IgD-negative memory B cell (primary cell): Measurements from ENCODE around the gene ATP11A. TPM values are rescaled to one million over a fixed set of nuclear protein-coding genes. Genes with fewer than 3 reads are reported as not detected.
"Not testable (repeated sequence)": the region's sequence is repeated elsewhere in the genome, so short reads cannot be mapped to it uniquely, and the experiment has no call there.

Source experiments
- H3K27ac Mint-ChIP-seq, 3 donors: one replicate each; pipeline ENCODE4 v1.8.0; 2020 to 2022; ENCODE audit warnings: mild to moderate bottlenecking in 3 of 3, mixed read lengths in 3 of 3, moderate library complexity in 1 of 3
- H3K27me3 Mint-ChIP-seq: one replicate; pipeline ENCODE4 v1.8.0; 2021; ENCODE audit warnings: mixed read lengths
- H3K36me3 Mint-ChIP-seq: one replicate; pipeline ENCODE4 v1.8.0; 2020; ENCODE audit warnings: mild to moderate bottlenecking, mixed read lengths
- H3K4me1 Mint-ChIP-seq, 3 donors: one replicate each; pipeline ENCODE4 v1.8.0; 2020 to 2022; ENCODE audit warnings: mixed read lengths in 3 of 3, mild to moderate bottlenecking in 1 of 3
- H3K4me3 Mint-ChIP-seq, 4 donors: one replicate each; pipeline ENCODE4 v1.8.0; 2020 to 2022; ENCODE audit warnings: mild to moderate bottlenecking in 4 of 4, mixed read lengths in 4 of 4, moderate library complexity in 3 of 4
- H3K9me3 Mint-ChIP-seq, 3 donors: one replicate each; pipeline ENCODE4 v1.8.0; 2020 to 2021; ENCODE audit warnings: mixed read lengths in 3 of 3, mild to moderate bottlenecking in 1 of 3
- polyA plus RNA-seq: library from polyadenylated mRNA; unstranded; fragments of 300-500 nt; fragmentation: Illumina TruSeq; gene quantifications from one replicate; pipeline ENCODE4 v1.2.3, GENCODE V29; 2021

ATP11A gene
- polyA plus RNA-seq, 1 donor from 2014 or later = 2.9 TPM

- Mint-ChIP-seq H3K27ac (no peak overlapping the region), H3K27me3 (no peaks in the 10 kb centered on the region), H3K4me1 (no peaks in the 10 kb centered on the region), H3K36me3 (no peaks in the 10 kb centered on the region), H3K4me3 (no peak overlapping the region), H3K9me3 (peaks cover 0 to 5% (median 4%) of the 10 kb centered on the region in 3 donors)
These were observed 31.9 kb upstream of the ATP11A start for GRCh38 chr13:112657850-112658445.

DNA sequence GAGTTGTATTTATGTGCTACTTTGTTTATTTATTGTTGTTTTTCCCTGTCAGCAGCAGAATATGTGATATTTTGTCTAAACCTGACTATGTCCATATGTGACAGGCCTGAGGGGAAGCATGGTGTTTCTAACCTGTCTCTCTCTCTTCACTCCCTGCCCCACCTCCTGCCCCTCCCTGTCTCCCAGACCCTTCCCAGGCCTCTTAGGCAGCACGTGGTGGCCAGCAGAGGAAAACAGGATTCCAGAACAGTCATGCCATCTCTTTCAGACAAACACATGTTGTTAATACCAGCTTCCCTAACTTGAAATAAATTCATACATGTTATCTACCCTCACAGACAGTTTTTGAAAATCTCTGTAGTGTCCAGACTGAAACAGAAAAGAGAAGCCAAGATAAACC is 31.0 kb upstream of the ATP11A start:
- H3K27ac Mint-ChIP-seq = no peak overlapping the region

DNA sequence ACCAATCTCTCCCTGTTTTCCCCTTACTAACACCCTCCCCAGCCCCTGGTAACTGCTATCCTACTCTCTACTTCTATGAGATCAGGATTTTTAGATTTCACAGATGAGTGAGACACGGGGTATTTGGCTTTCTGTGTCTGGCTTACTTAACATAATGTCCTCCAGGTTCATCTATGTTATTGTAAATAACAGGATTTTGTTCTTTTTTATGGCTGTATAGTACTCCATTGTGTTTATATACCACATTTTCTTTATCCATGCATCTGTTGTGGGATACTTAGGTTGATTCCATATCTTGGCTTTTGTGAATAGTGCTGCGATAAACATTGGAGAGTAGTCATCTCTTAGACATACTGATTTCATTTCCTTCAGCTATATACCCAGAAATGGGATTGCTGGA is 28.5 kb upstream of the ATP11A start:
- Mint-ChIP-seq H3K4me3 (no peak overlapping the region), H3K36me3 (no peaks in the 10 kb centered on the region)

More for the DNA sequence above, 31.0 kb upstream of the ATP11A start:
- no peaks in the 10 kb centered on the region for H3K27me3 Mint-ChIP-seq
- no peaks in the 10 kb centered on the region for H3K36me3 Mint-ChIP-seq
- no peaks in the 10 kb centered on the region for H3K4me1 Mint-ChIP-seq
- peaks cover 0 to 5% (median 4%) of the 10 kb centered on the region in 3 donors for H3K9me3 Mint-ChIP-seq
- H3K4me3 Mint-ChIP-seq = no peak overlapping the region

GRCh38 chr13:112664501-112665203 is 25.2 kb upstream of the ATP11A start:
- H3K27me3 Mint-ChIP-seq = peaks cover 6% of the 10 kb centered on the region
- no peak overlapping the region for H3K27ac Mint-ChIP-seq
- no peaks in the 10 kb centered on the region for H3K36me3 Mint-ChIP-seq
- no peak overlapping the region for H3K4me3 Mint-ChIP-seq
- no peaks in the 10 kb centered on the region for H3K4me1 Mint-ChIP-seq
- peaks cover 0 to 5% (median 2%) of the 10 kb centered on the region in 3 donors for H3K9me3 Mint-ChIP-seq

More for the DNA sequence above, 28.5 kb upstream of the ATP11A start:
- H3K4me1 Mint-ChIP-seq = no peaks in the 10 kb centered on the region
- H3K9me3 Mint-ChIP-seq = peaks cover 0 to 5% (median 4%) of the 10 kb centered on the region in 3 donors
- H3K27ac Mint-ChIP-seq = no peak overlapping the region
- H3K27me3 Mint-ChIP-seq = peaks cover 6% of the 10 kb centered on the region

DNA sequence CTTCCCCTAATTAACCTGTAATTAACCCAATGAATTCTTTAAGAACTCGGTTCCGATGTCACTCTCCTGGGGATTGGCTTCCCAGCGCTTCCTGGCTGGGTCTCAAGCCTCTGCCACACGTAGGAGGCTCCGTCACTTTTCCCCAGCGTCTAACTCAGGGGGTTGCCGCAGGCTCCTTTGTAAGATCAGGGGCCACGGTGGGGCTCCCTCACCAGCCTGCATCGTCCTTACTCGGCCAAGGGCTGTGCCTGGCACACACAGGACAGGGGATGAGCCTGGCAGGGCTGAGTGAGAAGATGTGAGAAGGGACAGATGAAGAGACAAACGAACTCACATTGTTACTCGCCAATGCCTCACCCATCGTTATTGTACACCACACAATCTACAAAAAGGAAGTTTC is 20.9 kb upstream of the ATP11A start:
- no peaks in the 10 kb centered on the region for H3K9me3 Mint-ChIP-seq
- H3K27me3 Mint-ChIP-seq = peaks cover 17% of the 10 kb centered on the region
- H3K4me1 Mint-ChIP-seq = no peaks in the 10 kb centered on the region
- H3K27ac Mint-ChIP-seq = no peak overlapping the region
- H3K4me3 Mint-ChIP-seq = no peak overlapping the region
- H3K36me3 Mint-ChIP-seq = no peaks in the 10 kb centered on the region

DNA sequence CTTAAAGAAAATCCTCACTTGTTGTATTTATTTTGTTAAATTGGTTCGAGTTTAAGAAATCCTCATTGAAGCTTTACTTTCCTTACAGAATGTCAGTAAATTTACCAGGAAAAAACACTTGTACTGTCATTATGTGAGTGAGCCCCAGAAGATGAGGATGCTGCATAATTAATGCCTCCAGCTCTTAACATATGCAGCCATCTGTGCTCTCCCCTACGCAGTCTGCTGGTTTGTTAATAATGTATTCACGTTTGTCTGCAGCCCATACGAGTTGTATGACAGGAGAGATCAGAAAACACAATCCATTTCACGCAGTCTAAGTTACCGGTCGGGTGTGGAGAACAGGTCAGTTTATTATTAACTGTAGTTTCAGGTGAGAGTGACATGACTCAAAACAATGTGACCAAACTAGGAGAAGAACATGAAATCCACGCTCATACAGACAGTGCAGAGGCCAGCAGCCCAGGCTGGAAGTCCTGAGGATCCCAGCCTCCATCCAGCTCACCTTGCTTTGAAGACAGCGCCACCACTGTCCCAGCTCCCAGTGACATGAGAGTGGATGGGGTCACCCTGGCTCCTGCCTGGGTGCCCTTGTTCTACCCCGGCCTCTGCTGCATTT is 19.8 kb upstream of the ATP11A start:
- peaks cover 15% of the 10 kb centered on the region for H3K27me3 Mint-ChIP-seq
- no peak overlapping the region for H3K4me3 Mint-ChIP-seq
- H3K27ac Mint-ChIP-seq = no peak overlapping the region
- H3K36me3 Mint-ChIP-seq = no peaks in the 10 kb centered on the region
- H3K4me1 Mint-ChIP-seq = no peaks in the 10 kb centered on the region
- no peaks in the 10 kb centered on the region for H3K9me3 Mint-ChIP-seq

GRCh38 chr13:112670864-112671263 is 19.0 kb upstream of the ATP11A start:
- Mint-ChIP-seq H3K27ac (no peak overlapping the region), H3K27me3 (peaks cover 17% of the 10 kb centered on the region), H3K4me3 (no peak overlapping the region), H3K4me1 (no peaks in the 10 kb centered on the region), H3K36me3 (no peaks in the 10 kb centered on the region), H3K9me3 (no peaks in the 10 kb centered on the region)

GRCh38 chr13:112671359-112671758 is 18.5 kb upstream of the ATP11A start:
- no peaks in the 10 kb centered on the region for H3K4me1 Mint-ChIP-seq
- H3K27me3 Mint-ChIP-seq = peaks cover 17% of the 10 kb centered on the region
- H3K4me3 Mint-ChIP-seq = no peak overlapping the region
- H3K27ac Mint-ChIP-seq = no peak overlapping the region
- H3K9me3 Mint-ChIP-seq = no peaks in the 10 kb centered on the region
- H3K36me3 Mint-ChIP-seq = no peaks in the 10 kb centered on the region

DNA sequence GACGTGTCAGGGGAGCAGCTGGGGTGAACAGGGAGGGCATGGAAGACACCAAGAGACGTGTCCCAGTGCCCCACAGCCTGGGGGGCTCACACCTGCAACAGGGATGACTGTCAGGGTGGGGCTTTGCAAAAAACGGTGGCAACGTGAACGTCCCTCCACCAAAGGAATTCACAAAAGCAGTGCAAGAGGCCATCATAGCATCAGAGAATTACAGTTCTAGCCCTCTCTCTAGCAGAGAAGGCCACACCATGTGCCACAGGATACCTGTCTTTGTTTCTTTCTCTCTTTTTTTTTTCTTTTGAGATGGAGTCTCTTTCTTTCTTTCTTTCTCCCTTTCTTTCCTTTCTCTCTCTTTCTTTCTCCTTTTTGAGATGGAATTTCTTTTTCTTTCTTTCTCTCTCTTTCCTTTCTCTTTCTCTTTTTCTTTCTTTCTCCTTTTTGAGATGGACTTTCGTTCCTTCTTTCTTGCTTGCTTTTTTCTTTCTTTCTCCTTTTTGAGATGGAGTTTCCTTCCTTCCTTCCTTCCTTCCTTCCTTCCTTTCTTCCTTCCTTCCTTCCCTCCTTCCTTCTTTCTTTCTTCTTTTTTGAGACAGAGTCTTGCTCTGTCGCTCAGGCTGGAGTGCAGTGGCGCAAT is 17.1 kb upstream of the ATP11A start:
- no peak overlapping the region for H3K4me3 Mint-ChIP-seq
- H3K4me1 Mint-ChIP-seq = no peaks in the 10 kb centered on the region
- H3K27ac Mint-ChIP-seq = no peak overlapping the region
- peaks cover 17% of the 10 kb centered on the region for H3K27me3 Mint-ChIP-seq
- no peaks in the 10 kb centered on the region for H3K9me3 Mint-ChIP-seq
- no peaks in the 10 kb centered on the region for H3K36me3 Mint-ChIP-seq

- H3K36me3 Mint-ChIP-seq = no peaks in the 10 kb centered on the region
- H3K4me1 Mint-ChIP-seq = no peaks in the 10 kb centered on the region
- H3K27me3 Mint-ChIP-seq = peaks cover 17% of the 10 kb centered on the region
- no peak overlapping the region for H3K27ac Mint-ChIP-seq
- H3K9me3 Mint-ChIP-seq = no peaks in the 10 kb centered on the region
- H3K4me3 Mint-ChIP-seq = no peak overlapping the region
These were observed 15.1 kb upstream of the ATP11A start for GRCh38 chr13:112674412-112675365.

DNA sequence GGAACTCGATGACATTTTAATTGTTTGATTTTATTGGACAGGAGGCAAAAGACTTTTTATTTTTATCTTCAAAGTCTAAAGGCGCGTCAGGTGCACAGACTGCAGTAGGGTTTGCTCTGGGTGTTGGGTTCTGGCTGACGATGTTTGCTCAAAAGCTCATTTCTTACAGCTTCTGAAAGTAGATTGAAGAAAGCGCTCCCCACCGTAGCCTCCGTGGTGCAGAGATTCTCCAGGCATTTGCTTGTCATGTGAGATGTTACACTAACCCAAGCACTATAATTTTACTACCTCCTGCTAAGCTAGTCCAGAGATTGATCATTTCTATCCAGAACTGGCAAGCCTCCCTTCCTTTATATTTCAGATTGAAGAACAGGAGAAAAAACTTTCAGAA is 14.5 kb upstream of the ATP11A start:
- Mint-ChIP-seq H3K9me3 (no peaks in the 10 kb centered on the region), H3K4me3 (no peak overlapping the region), H3K4me1 (no peaks in the 10 kb centered on the region), H3K36me3 (no peaks in the 10 kb centered on the region), H3K27ac (no peak overlapping the region), H3K27me3 (peaks cover 17% of the 10 kb centered on the region)

GRCh38 chr13:112677421-112677962 is 12.3 kb upstream of the ATP11A start:
- H3K4me3 Mint-ChIP-seq, H3K9me3 Mint-ChIP-seq, H3K36me3 Mint-ChIP-seq, H3K27ac Mint-ChIP-seq, H3K4me1 Mint-ChIP-seq, H3K27me3 Mint-ChIP-seq: not testable (repeated sequence)

- Mint-ChIP-seq H3K4me3 (no peak overlapping the region), H3K27me3 (peaks cover 2% of the 10 kb centered on the region), H3K27ac (peak overlapping the region in 1 of 3 donors; percentile 61), H3K4me1 (no peaks in the 10 kb centered on the region), H3K36me3 (no peaks in the 10 kb centered on the region), H3K9me3 (no peaks in the 10 kb centered on the region)
These were observed 10.5 kb upstream of the ATP11A start for GRCh38 chr13:112679381-112679780.

- Mint-ChIP-seq H3K27ac (peak overlapping the region in 1 of 3 donors; percentile 61), H3K27me3 (peaks cover 2% of the 10 kb centered on the region), H3K4me3 (no peak overlapping the region), H3K36me3 (no peaks in the 10 kb centered on the region), H3K4me1 (no peaks in the 10 kb centered on the region), H3K9me3 (no peaks in the 10 kb centered on the region)
These were observed 9.7 kb upstream of the ATP11A start for GRCh38 chr13:112679932-112680677.
